Mononuclear cell (primary cell): Measurements from ENCODE around the gene NOS3. TPM values are rescaled to one million over a fixed set of nuclear protein-coding genes. Genes with fewer than 3 reads are reported as not detected.

Experiments used
- H3K27me3 ChIP-seq: 2 replicates; pipeline ENCODE4 v1.6.0; 2011; ENCODE audit warnings: low read length, control low read depth; ENCODE audit not compliant: insufficient read depth
- H3K4me1 ChIP-seq: 2 replicates; pipeline ENCODE4 v1.5.1; 2011; ENCODE audit warnings: mild to moderate bottlenecking, low read length, control low read depth; ENCODE audit not compliant: insufficient read depth
- H3K4me3 ChIP-seq: 2 replicates; pipeline ENCODE4 v1.5.1; 2011; ENCODE audit warnings: mild to moderate bottlenecking, low read length, moderate library complexity
- H3K9me3 ChIP-seq: 2 replicates; pipeline ENCODE4 v1.5.1; 2011; ENCODE audit warnings: low read depth, mild to moderate bottlenecking, control low read depth, low read length
- total RNA-seq: library from RNA; depleted of rRNA; stranded (reverse); fragments of >200 nt; gene quantifications from one replicate; pipeline ENCODE4 v1.2.3, GENCODE V29; 2012

NOS3 gene
- total RNA-seq, 1 donor, result 2.1 TPM

GRCh38 chr7:150949564-150949963 is 41.3 kb upstream of the NOS3 start:
- Histone ChIP-seq H3K4me1 (no peaks in the 10 kb centered on the region), H3K9me3 (no peaks in the 10 kb centered on the region)

GRCh38 chr7:150949971-150950491 is 40.8 kb upstream of the NOS3 start:
- no peaks in the 10 kb centered on the region for H3K9me3 ChIP-seq
- no peaks in the 10 kb centered on the region for H3K4me1 ChIP-seq
- H3K27me3 ChIP-seq, result no peaks in the 10 kb centered on the region
- no peak overlapping the region for H3K4me3 ChIP-seq

More at GRCh38 chr7:150949564-150949963, 41.3 kb upstream of the NOS3 start:
- H3K4me3 ChIP-seq, result no peak overlapping the region
- no peaks in the 10 kb centered on the region for H3K27me3 ChIP-seq

- no peaks in the 10 kb centered on the region for H3K4me1 ChIP-seq
- no peaks in the 10 kb centered on the region for H3K27me3 ChIP-seq
- no peak overlapping the region for H3K4me3 ChIP-seq
- H3K9me3 ChIP-seq, result no peaks in the 10 kb centered on the region
Observed at GRCh38 chr7:150950496-150951180, 40.2 kb upstream of the NOS3 start.

GRCh38 chr7:150951181-150951520 is 39.7 kb upstream of the NOS3 start:
- no peaks in the 10 kb centered on the region for H3K4me1 ChIP-seq
- H3K9me3 ChIP-seq, result no peaks in the 10 kb centered on the region
- no peaks in the 10 kb centered on the region for H3K27me3 ChIP-seq
- H3K4me3 ChIP-seq, result no peak overlapping the region

- Histone ChIP-seq H3K4me3 (no peak overlapping the region), H3K27me3 (no peaks in the 10 kb centered on the region), H3K4me1 (no peaks in the 10 kb centered on the region), H3K9me3 (no peaks in the 10 kb centered on the region)
Observed at GRCh38 chr7:150951521-150951920, 39.3 kb upstream of the NOS3 start.

- Histone ChIP-seq H3K4me1 (no peaks in the 10 kb centered on the region), H3K9me3 (no peaks in the 10 kb centered on the region), H3K27me3 (no peaks in the 10 kb centered on the region), H3K4me3 (no peak overlapping the region)
Observed at GRCh38 chr7:150952331-150953050, 38.3 kb upstream of the NOS3 start.

- Histone ChIP-seq H3K9me3 (no peaks in the 10 kb centered on the region), H3K27me3 (peaks cover 3% of the 10 kb centered on the region), H3K4me3 (no peak overlapping the region)
Observed at GRCh38 chr7:150953061-150953997, 37.5 kb upstream of the NOS3 start.

GRCh38 chr7:150954201-150954985 is 36.4 kb upstream of the NOS3 start:
- no peak overlapping the region for H3K4me3 ChIP-seq
- H3K27me3 ChIP-seq, result peaks cover 10% of the 10 kb centered on the region
- H3K9me3 ChIP-seq, result no peaks in the 10 kb centered on the region
- H3K4me1 ChIP-seq, result no peaks in the 10 kb centered on the region

More at GRCh38 chr7:150953061-150953997, 37.5 kb upstream of the NOS3 start:
- no peaks in the 10 kb centered on the region for H3K4me1 ChIP-seq

- no peak overlapping the region for H3K4me3 ChIP-seq
- peaks cover 12% of the 10 kb centered on the region for H3K27me3 ChIP-seq
- peaks cover 4% of the 10 kb centered on the region for H3K4me1 ChIP-seq
- H3K9me3 ChIP-seq, result no peaks in the 10 kb centered on the region
Observed at GRCh38 chr7:150954986-150955518, 35.8 kb upstream of the NOS3 start.

- Histone ChIP-seq H3K4me1 (peaks cover 4% of the 10 kb centered on the region), H3K27me3 (peaks cover 12% of the 10 kb centered on the region), H3K9me3 (no peaks in the 10 kb centered on the region), H3K4me3 (no peak overlapping the region)
Observed at GRCh38 chr7:150955519-150956394, 35.1 kb upstream of the NOS3 start.

- no peaks in the 10 kb centered on the region for H3K9me3 ChIP-seq
- no peak overlapping the region for H3K4me3 ChIP-seq
- H3K27me3 ChIP-seq, result peaks cover 12% of the 10 kb centered on the region
Observed at GRCh38 chr7:150956395-150957132, 34.3 kb upstream of the NOS3 start.

GRCh38 chr7:150957133-150958020 is 33.4 kb upstream of the NOS3 start:
- peaks cover 12% of the 10 kb centered on the region for H3K27me3 ChIP-seq
- peaks cover 4% of the 10 kb centered on the region for H3K4me1 ChIP-seq
- H3K9me3 ChIP-seq, result no peaks in the 10 kb centered on the region
- H3K4me3 ChIP-seq, result no peak overlapping the region

More at GRCh38 chr7:150956395-150957132, 34.3 kb upstream of the NOS3 start:
- H3K4me1 ChIP-seq, result peaks cover 4% of the 10 kb centered on the region
